Brain microvascular endothelial cell (primary cell): Measurements from ENCODE around the gene CLRN1.
A peak's percentile ranks its signal among the peaks of the same experiment; 100 is the strongest.

Experiments
- DNase-seq: peaks from one replicate; pipeline ENCODE4 v3.0.0-alpha.2; 2020
- H3K27ac ChIP-seq: fragments of 250-450 bp; sonication (Bioruptor Pico); 2 replicates; pipeline ENCODE4 v1.5.1; 2020; ENCODE audit warnings: mild to moderate bottlenecking, moderate library complexity
- H3K27me3 ChIP-seq: fragments of 250-450 bp; sonication (Bioruptor Pico); replicated peaks from 2 replicates; pipeline ENCODE4 v1.5.1; 2020; ENCODE audit warnings: mild to moderate bottlenecking
- H3K36me3 ChIP-seq: fragments of 250-450 bp; sonication (Bioruptor Pico); replicated peaks from 2 replicates; pipeline ENCODE4 v1.5.1; 2020; ENCODE audit warnings: mild to moderate bottlenecking
- H3K4me3 ChIP-seq: 2 replicates; pipeline ENCODE4 v1.5.1; 2011; ENCODE audit warnings: low read depth, mild to moderate bottlenecking, control low read depth, low read length, moderate library complexity
- in situ Hi-C: cut with HindIII; loops from 2 replicates; pipeline ENCODE4 v1.10.0; 2017; ENCODE audit warnings: low sequenced_read_pairs, low pct_ligation_motif_present
- TF ChIP-seq, protein P1 (sequence below): IDR thresholded peaks from 2 replicates; pipeline ENCODE4 v1.5.1; 2011; ENCODE audit warnings: low read depth, mild to moderate bottlenecking, moderate library complexity, low read length, control low read depth, inconsistent platforms; ENCODE audit errors: missing control alignments

The CLRN1 gene

DNA sequence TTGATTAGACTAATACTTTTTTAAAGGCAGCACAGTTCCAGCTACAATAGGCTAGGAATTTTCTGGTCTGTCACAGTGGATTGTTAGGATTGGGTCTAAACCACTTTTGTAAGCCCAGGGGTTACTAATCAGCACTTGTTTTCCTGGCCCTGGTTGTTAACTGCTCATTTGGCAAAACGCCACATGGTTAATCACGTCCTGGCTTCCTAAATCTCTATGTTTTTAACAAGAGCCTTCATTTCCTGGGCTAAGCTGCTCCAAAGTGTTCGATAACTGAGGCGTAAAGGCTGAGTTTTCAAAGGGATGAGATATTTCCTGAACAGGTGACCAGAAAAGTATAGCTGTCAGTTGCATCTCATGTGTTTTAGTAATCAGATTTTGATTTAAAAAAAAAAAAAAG, 38.9 kb upstream of the CLRN1 start:
- no peak overlapping the region for H3K27ac ChIP-seq
- TF ChIP-seq, protein P1, sequence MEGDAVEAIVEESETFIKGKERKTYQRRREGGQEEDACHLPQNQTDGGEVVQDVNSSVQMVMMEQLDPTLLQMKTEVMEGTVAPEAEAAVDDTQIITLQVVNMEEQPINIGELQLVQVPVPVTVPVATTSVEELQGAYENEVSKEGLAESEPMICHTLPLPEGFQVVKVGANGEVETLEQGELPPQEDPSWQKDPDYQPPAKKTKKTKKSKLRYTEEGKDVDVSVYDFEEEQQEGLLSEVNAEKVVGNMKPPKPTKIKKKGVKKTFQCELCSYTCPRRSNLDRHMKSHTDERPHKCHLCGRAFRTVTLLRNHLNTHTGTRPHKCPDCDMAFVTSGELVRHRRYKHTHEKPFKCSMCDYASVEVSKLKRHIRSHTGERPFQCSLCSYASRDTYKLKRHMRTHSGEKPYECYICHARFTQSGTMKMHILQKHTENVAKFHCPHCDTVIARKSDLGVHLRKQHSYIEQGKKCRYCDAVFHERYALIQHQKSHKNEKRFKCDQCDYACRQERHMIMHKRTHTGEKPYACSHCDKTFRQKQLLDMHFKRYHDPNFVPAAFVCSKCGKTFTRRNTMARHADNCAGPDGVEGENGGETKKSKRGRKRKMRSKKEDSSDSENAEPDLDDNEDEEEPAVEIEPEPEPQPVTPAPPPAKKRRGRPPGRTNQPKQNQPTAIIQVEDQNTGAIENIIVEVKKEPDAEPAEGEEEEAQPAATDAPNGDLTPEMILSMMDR = no peak
- no peak overlapping the region for H3K4me3 ChIP-seq
- in situ Hi-C loops = no loop called here
- peaks cover 4% of the 10 kb centered on the region for H3K27me3 ChIP-seq
- no peaks in the 10 kb centered on the region for H3K36me3 ChIP-seq
- DNase-seq = no peak

DNA sequence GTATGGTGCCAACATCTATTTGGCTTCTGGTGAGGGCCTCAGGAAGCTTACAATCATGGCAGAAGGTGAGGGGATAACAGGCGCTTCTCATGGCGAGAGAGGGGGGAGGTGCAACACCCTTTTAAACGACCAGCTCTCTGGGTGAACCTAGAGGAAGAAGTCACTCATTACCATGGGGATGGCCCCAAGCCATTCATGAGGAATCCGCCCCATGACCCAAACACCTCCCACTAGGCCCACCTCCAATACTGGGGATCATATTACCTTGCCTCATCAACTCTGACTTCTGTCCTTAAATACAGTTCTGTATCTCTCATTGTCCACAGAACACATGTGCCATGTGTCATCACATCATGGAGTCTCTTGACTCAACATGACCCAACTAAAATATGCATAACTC, 37.5 kb upstream of the CLRN1 start:
- no peak for DNase-seq
- in situ Hi-C loops = no loop called here
- H3K27ac ChIP-seq = no peak overlapping the region
- no peaks in the 10 kb centered on the region for H3K36me3 ChIP-seq
- H3K4me3 ChIP-seq = no peak overlapping the region
- TF ChIP-seq, protein P1 = no peak
- H3K27me3 ChIP-seq = peaks cover 4% of the 10 kb centered on the region

DNA sequence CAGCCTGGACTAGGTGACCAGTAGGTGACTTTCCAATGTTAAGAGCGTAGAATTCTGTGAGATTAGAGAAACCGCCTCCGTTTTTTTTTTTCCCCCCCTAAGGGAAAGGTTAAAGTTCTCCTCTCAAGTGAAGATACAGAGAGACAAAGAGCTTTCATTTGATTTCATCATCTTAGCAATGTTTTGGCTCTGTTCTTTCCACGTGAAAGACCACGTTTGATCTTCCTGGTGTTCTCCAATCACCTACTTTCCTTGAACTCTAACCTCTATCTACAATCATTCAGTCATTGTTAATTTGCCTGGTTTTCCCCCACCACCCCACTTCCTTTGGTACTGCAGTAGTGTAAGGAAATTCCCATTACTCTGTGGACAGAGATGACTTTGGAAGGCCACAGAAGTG, 36.9 kb upstream of the CLRN1 start:
- DNase-seq = no peak
- H3K27ac ChIP-seq = no peak overlapping the region
- TF ChIP-seq, protein P1 = no peak
- no peak overlapping the region for H3K4me3 ChIP-seq
- in situ Hi-C loops = no loop called here
- H3K36me3 ChIP-seq = no peaks in the 10 kb centered on the region
- peaks cover 4% of the 10 kb centered on the region for H3K27me3 ChIP-seq

DNA sequence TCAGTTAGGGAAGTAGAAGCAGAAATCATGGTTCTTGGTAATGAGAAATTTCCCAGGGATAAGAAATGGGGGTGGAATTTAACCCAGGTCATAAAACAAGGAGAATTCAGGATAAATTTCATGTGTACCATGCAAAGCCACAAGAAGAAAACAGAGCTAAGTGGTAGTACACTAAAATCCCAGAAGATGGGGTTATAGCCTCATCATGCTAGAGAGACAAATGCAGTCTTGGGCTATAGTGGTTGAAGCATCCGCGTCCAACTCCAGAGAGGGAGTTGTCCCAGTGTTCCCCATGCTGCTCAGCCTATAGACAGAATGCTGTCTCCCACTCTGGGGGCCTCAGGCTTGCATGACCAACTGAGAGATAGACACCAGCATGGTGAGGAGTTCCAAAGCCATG, 36.2 kb upstream of the CLRN1 start:
- no peaks in the 10 kb centered on the region for H3K36me3 ChIP-seq
- peaks cover 4% of the 10 kb centered on the region for H3K27me3 ChIP-seq
- DNase-seq = peak; percentile 53
- in situ Hi-C loops = no loop called here
- TF ChIP-seq, protein P1 = peak; percentile 66
- no peak overlapping the region for H3K27ac ChIP-seq
- no peak overlapping the region for H3K4me3 ChIP-seq

DNA sequence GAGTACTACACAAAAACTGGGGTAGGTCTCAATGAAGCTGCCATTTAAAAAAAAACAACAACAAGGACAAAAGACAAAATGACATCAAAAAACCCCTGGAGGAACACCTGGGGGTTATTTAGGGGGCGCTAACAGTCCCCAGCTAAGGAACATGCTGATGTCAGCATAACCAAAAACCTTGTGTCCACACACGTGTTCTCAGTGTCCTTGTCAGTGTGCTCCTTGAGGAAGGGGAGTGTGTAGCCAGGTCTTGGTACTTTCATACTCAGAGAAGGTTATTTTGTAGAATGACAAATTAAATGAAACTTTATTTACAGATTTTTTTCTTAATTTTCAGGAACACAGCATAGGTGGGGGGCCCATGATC, 31.2 kb upstream of the CLRN1 start:
- Histone ChIP-seq H3K4me3 (no peak overlapping the region), H3K27me3 (peaks cover 2% of the 10 kb centered on the region), H3K27ac (no peak overlapping the region), H3K36me3 (no peaks in the 10 kb centered on the region)
- DNase-seq = no peak
- in situ Hi-C loops = no loop called here
- TF ChIP-seq, protein P1 = no peak

DNA sequence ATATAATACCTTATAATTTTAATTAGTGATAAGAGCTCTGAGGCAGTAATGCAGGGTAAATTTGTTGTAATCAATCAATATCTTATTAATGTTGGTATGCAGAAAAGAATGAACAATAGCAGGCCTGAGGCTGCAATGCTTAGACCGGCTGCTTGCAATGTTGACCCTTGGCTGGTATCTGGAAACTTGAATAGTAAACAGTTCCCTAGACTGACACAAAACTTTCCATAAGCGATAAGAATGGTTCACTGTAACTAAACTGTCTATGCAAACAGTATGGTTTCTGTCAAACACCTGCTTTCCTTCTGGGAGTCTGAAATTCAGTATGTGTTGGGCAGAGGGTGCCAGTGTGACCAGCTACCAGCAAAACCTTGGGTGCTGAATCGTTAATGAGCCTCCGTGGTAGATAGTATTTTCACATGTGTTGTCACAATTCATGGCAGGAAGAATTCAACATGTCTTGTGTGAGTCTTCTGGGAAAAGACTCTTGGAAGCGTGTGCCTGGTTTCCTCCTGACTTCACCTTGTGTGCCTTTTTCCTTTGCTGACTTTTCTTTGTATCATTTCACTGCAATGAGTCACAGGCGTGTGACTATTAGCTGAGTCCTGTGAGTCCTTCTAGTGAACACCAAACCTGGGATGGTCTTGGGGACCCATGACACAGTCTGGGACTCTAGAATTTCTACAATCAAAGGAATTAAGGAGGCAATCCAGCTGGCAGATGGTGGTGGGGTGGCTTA, 30.7 kb upstream of the CLRN1 start:
- in situ Hi-C loops = no loop called here
- H3K36me3 ChIP-seq = no peaks in the 10 kb centered on the region
- H3K27ac ChIP-seq = no peak overlapping the region
- H3K4me3 ChIP-seq = no peak overlapping the region
- TF ChIP-seq, protein P1 = no peak
- peaks cover 2% of the 10 kb centered on the region for H3K27me3 ChIP-seq
- peak; percentile 18 for DNase-seq
